ENCODE results near the gene GUCY1A2. TPM values are rescaled to one million over a fixed set of nuclear protein-coding genes. Genes with fewer than 3 reads are reported as not detected.

GUCY1A2 gene
- total and polyA plus RNA-seq, 2 donors (not counting 3 experiments of a cell fraction or from before 2014, with no cell fraction given) = 0.02 to 0.03 TPM

DNA sequence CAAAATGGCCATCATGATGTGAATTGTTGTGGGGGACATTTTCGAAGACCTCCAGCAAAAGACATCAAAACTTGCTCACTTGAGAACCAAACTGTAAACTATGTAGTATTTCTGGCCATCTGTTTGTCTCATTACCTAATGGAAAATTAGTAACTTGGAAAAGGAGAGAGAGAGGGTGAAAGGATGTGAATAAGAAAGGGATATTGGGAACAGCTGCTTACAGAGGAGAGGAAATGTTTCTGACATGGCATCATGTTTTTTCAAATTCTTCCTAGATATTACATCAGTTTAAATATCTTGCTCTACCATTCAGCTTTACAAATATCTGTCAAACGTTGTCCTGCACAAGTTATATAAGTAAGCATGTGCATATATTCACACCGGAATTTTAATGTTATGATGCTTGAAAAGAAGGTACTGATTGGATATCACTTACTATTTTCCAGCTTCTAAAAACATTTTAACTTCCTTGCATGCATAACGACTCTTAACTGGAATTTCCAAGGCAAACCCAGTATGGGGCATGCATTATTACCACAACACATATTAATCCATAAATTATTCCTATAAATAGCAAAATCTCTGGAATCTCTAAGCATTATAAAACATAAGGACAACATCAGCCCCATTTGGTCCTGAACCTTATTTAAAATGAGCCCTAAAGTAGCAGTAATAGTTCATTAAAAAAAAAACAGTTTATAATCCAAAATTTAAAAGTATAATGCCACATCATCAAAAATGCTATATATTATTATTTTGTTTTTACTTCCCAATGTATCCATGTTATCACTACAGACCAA is 20.0 kb downstream of the GUCY1A2 start:
- no peak overlapping the region for H2AFZ ChIP-seq (ENCODE audit: low read depth, low read length)
- no peaks in the 10 kb centered on the region for H3K9me1 ChIP-seq (replicated peaks; ENCODE audit: control insufficient read depth, extremely low read depth, insufficient read depth, low read length)
- intact Hi-C loops (cut with micrococcal nuclease) = no loop called here
- H3K9ac ChIP-seq (replicated peaks; ENCODE audit: extremely low read depth, insufficient read depth, low read length) = no peak overlapping the region
- H3K27ac ChIP-seq (ENCODE audit: insufficient read depth, low read depth, low read length) = no peak overlapping the region
- no peak overlapping the region for H3K4me2 ChIP-seq (ENCODE audit: insufficient read depth, low read length)
- H3K36me3 ChIP-seq (ENCODE audit: control insufficient read depth in 2 of 2, extremely low read depth in 1 of 2, insufficient read depth in 2 of 2, low read length in 2 of 2) = no peaks in the 10 kb centered on the region
- no peaks in the 10 kb centered on the region for H3K9me3 ChIP-seq (replicated peaks; ENCODE audit: control insufficient read depth, insufficient read depth, low read length)
- TF ChIP-seq, protein P1, sequence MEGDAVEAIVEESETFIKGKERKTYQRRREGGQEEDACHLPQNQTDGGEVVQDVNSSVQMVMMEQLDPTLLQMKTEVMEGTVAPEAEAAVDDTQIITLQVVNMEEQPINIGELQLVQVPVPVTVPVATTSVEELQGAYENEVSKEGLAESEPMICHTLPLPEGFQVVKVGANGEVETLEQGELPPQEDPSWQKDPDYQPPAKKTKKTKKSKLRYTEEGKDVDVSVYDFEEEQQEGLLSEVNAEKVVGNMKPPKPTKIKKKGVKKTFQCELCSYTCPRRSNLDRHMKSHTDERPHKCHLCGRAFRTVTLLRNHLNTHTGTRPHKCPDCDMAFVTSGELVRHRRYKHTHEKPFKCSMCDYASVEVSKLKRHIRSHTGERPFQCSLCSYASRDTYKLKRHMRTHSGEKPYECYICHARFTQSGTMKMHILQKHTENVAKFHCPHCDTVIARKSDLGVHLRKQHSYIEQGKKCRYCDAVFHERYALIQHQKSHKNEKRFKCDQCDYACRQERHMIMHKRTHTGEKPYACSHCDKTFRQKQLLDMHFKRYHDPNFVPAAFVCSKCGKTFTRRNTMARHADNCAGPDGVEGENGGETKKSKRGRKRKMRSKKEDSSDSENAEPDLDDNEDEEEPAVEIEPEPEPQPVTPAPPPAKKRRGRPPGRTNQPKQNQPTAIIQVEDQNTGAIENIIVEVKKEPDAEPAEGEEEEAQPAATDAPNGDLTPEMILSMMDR (IDR thresholded peaks at IDR 0.05; ENCODE audit: extremely low read depth in 1 of 2, insufficient read depth in 1 of 2, low read depth in 1 of 2, low read length in 2 of 2) = no peak
- TF ChIP-seq, protein P2, sequence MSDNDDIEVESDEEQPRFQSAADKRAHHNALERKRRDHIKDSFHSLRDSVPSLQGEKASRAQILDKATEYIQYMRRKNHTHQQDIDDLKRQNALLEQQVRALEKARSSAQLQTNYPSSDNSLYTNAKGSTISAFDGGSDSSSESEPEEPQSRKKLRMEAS (IDR thresholded peaks at IDR 0.05; ENCODE audit: insufficient read depth, insufficient read length) = no peak
- TF ChIP-seq MYC (IDR thresholded peaks at IDR 0.05; ENCODE audit: low read depth, low read length) (no peak), JUN (IDR thresholded peaks at IDR 0.05; ENCODE audit: borderline replicate concordance, insufficient read depth, insufficient read length, low read depth) (no peak)
- POLR2A ChIA-PET = no interaction called here
- CTCF ChIA-PET = no interaction called here
- no peak overlapping the region for H3K4me3 ChIP-seq (replicated peaks in 1 of 3; ENCODE audit: insufficient read depth in 1 of 3, low read depth in 1 of 3, low read length in 3 of 3)
- H3K27me3 ChIP-seq (ENCODE audit: control insufficient read depth in 2 of 2, insufficient read depth in 2 of 2, low read length in 2 of 2) = no peaks in the 10 kb centered on the region
- dilution Hi-C loops (cut with MboI; ENCODE audit: extremely low pct_ligation_motif_present, low sequenced_read_pairs) = no loop called here
- no TSS peak for BruUV-seq (replicated peaks)
- no peaks in the 10 kb centered on the region for H4K20me1 ChIP-seq (replicated peaks; ENCODE audit: control insufficient read depth, extremely low read depth, insufficient read depth, low read length)
- no peaks in the 10 kb centered on the region for H3K4me1 ChIP-seq (ENCODE audit: control insufficient read depth, extremely low read depth, insufficient read depth, low read length)
- DNase-seq (ENCODE audit: low read depth, low spot score) (no peak), FAIRE-seq (no peak)
- no peaks in the 10 kb centered on the region for H3K79me2 ChIP-seq (ENCODE audit: control insufficient read depth, insufficient read depth, low read length)

DNA sequence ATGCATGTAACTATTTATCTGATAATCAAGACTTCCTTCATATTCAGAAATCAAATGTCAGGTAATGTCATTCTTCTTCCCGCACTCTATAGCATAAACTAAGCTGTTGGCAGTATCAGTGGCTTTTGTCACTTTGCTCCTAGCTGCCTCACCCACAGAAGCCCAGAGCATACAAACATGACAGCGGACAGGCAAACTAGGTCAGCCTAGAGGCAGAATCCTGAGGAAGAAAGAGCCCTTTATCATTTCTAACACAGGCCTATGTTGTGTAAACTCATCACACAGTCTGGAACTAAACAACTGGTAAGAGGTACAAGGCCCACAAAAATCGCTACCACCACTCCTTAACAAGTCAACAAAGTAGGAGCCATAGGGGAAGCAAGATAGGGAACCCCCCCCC is 21.0 kb downstream of the GUCY1A2 start:
- dilution Hi-C loops (cut with MboI; ENCODE audit: extremely low pct_ligation_motif_present, low sequenced_read_pairs) (no loop called here), intact Hi-C loops (cut with micrococcal nuclease) (no loop called here)
- H3K27me3 ChIP-seq (ENCODE audit: control insufficient read depth in 2 of 2, insufficient read depth in 2 of 2, low read length in 2 of 2) = no peaks in the 10 kb centered on the region
- BruUV-seq (replicated peaks) = no TSS peak
- no peak overlapping the region for H2AFZ ChIP-seq (ENCODE audit: low read depth, low read length)
- TF ChIP-seq GATA2 (IDR thresholded peaks at IDR 0.05; ENCODE audit: insufficient read depth, insufficient read length, low read depth, low read length) = no peak
- no peak for TF ChIP-seq MYC (IDR thresholded peaks at IDR 0.05; ENCODE audit: low read depth, low read length)
- TF ChIP-seq EZH2 (IDR thresholded peaks at IDR 0.05; ENCODE audit: borderline replicate concordance, low read depth, low read length, severe bottlenecking) = no peak
- no peak for TF ChIP-seq POLR2A (IDR thresholded peaks at IDR 0.05; ENCODE audit: low read depth, low read length)
- TF ChIP-seq, protein P1 (IDR thresholded peaks at IDR 0.05; ENCODE audit: extremely low read depth in 1 of 2, insufficient read depth in 1 of 2, low read depth in 1 of 2, low read length in 2 of 2) = no peak
- H3K4me2 ChIP-seq (ENCODE audit: insufficient read depth, low read length) = no peak overlapping the region
- no peaks in the 10 kb centered on the region for H3K9me3 ChIP-seq (replicated peaks; ENCODE audit: control insufficient read depth, insufficient read depth, low read length)
- H3K9me1 ChIP-seq (replicated peaks; ENCODE audit: control insufficient read depth, extremely low read depth, insufficient read depth, low read length) = no peaks in the 10 kb centered on the region
- H3K9ac ChIP-seq (replicated peaks; ENCODE audit: extremely low read depth, insufficient read depth, low read length) = no peak overlapping the region
- H3K4me3 ChIP-seq (replicated peaks in 1 of 3; ENCODE audit: insufficient read depth in 1 of 3, low read depth in 1 of 3, low read length in 3 of 3) = no peak overlapping the region
- ChIA-PET POLR2A (no interaction called here), CTCF (no interaction called here)
- H3K4me1 ChIP-seq (ENCODE audit: control insufficient read depth, extremely low read depth, insufficient read depth, low read length) = no peaks in the 10 kb centered on the region
- FAIRE-seq (no peak), DNase-seq (ENCODE audit: low read depth, low spot score) (no peak)
- no peak overlapping the region for H3K27ac ChIP-seq (ENCODE audit: insufficient read depth, low read depth, low read length)
- no peaks in the 10 kb centered on the region for H4K20me1 ChIP-seq (replicated peaks; ENCODE audit: control insufficient read depth, extremely low read depth, insufficient read depth, low read length)
- H3K79me2 ChIP-seq (ENCODE audit: control insufficient read depth, insufficient read depth, low read length) = no peaks in the 10 kb centered on the region
- H3K36me3 ChIP-seq (ENCODE audit: control insufficient read depth in 2 of 2, extremely low read depth in 1 of 2, insufficient read depth in 2 of 2, low read length in 2 of 2) = no peaks in the 10 kb centered on the region
